B cell (primary cell): ENCODE results near the gene TSTD1.

Source experiments
- CTCF ChIP-seq: fragments of 200-600 bp; IDR thresholded peaks from one replicate; pipeline ENCODE4 v1.8.0; 2022; ENCODE audit warnings: antibody characterized with exemption, mild to moderate bottlenecking
- EZH2 ChIP-seq: IDR thresholded peaks from 2 replicates; pipeline ENCODE4 v1.6.1; 2012; ENCODE audit warnings: borderline replicate concordance, low read depth, mild to moderate bottlenecking, moderate library complexity, low read length; ENCODE audit not compliant: insufficient read depth, poor library complexity, severe bottlenecking

DNA sequence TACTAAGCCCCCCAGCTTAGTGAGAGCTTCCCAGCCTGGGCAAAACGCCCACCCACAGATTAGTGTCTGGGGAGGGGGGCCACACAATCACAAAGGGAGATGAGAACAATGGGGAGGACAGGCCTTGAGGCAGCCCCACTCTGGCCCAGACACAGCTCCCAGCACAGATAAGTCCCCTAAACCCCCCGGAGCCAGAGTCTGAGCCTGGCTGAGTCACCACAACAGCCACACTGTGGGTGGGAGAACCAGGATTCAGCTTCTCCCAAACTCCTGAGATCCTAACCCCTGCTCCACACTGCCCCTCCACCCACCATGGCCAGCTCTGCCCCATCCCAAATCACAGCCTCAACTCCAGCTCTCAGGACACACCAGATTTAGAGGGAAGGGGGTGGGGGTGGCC is 46.4 kb upstream of the TSTD1 start:
- no peak for TF ChIP-seq CTCF
- TF ChIP-seq EZH2 = no peak
